GM19467 (cell line): ENCODE measurements around the gene CLCF1.
A peak's percentile ranks its signal among the peaks of the same experiment; 100 is the strongest.

Source experiments
- ATAC-seq: cut with Tn5 transposase; IDR thresholded peaks from one replicate; pipeline ENCODE4 v1.9.1; 2021; ENCODE audit warnings: mild to moderate bottlenecking, moderate library complexity; ENCODE audit not compliant: unreplicated experiment

CLCF1 gene

GRCh38 chr11:67364169-67364568, 9.2 kb downstream of the CLCF1 start:
- no peak for ATAC-seq

DNA sequence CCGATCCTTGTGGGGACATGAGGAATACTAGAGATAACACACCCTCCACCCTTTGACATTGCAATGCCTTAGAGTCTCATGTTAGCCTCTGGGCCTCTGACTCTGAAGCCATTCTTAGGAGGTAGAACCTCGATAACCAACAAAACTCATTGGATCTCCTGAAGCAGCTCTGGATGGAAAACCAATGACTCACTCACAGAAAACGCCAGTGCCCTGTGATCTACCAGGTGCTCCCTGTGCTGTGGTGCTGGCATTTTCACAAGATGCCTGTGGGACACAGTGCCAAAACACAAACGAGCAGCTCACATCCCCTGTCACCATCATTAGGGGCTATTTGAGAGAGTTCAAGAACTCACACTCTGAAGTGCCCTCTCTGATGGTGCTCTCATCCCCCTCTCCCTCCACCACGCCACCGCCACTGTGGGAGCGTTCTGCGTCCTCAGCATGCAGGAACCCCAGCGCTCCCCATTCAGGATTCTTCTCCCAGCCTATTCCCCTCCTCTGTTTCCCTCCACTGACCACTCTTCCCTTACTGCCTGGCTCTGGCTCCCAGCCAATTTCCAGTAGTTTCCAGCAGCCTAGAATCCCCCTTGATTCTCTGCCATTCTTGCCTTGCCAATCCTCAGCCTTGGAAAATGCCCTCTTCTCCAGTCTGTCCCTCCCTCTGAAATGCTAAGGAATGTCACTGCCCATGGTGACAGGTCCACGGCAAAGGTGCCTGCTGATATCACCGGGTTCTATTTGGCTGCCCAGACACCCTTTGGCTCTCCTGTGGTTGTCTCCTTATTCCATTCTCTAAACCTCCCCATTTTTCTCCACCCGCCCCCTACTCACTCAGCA, 15.3 kb downstream of the CLCF1 start:
- no peak for ATAC-seq

- ATAC-seq = no peak
Observed at GRCh38 chr11:67356864-67357561, 16.4 kb downstream of the CLCF1 start.

GRCh38 chr11:67356387-67356863, 17.0 kb downstream of the CLCF1 start:
- no peak for ATAC-seq

- no peak for ATAC-seq
Observed at GRCh38 chr11:67355794-67356386, 17.5 kb downstream of the CLCF1 start.

DNA sequence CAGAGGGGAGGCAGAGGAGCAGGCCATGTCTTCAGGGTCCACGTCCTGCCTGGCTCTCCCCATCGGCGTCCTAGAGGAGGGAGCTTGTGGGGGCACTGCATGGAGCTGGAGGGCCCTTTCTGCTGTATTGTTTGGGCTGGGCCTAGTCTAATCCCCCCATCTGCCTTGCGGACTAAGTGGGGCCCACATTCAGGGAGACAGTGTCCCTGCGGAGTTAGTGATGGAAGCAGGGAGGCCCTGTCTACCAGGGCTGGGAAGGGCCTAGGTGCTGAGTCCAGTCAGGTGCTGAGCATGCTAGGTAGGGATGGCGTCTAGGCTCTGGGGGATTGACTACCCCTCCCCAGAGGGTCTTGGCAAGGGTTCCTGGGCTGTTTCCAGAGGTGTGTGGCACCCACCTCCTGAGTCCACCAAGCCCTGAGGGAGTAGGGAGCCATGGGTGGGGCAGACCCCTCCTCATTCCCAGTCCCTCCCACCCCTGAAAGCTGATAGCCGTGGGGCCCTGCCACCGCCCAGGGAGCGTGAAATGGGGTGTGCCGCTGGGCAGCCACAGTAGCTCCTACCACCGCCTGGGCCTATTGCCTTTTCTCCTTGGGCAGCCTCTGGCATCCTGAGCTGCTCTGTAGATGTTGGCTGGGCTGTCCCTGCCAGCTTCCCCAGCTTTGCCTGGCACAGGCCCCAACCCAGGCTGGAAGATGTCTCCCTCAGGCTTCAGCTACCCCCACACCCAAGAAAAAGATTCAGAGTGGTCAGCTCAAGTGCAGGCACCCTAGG, 18.2 kb downstream of the CLCF1 start:
- no peak for ATAC-seq

GRCh38 chr11:67354075-67355022, 19.0 kb downstream of the CLCF1 start:
- no peak for ATAC-seq

GRCh38 chr11:67353317-67354074, 19.9 kb downstream of the CLCF1 start, which contains the start of gene POLD4:
POLD4 (minus strand) TSS chr11:67353546; CDS start chr11:67353399, 147 bp downstream.
- peak; percentile 59 for ATAC-seq

GRCh38 chr11:67352546-67353316, 20.7 kb downstream of the CLCF1 start:
- peak; percentile 10 for ATAC-seq

DNA sequence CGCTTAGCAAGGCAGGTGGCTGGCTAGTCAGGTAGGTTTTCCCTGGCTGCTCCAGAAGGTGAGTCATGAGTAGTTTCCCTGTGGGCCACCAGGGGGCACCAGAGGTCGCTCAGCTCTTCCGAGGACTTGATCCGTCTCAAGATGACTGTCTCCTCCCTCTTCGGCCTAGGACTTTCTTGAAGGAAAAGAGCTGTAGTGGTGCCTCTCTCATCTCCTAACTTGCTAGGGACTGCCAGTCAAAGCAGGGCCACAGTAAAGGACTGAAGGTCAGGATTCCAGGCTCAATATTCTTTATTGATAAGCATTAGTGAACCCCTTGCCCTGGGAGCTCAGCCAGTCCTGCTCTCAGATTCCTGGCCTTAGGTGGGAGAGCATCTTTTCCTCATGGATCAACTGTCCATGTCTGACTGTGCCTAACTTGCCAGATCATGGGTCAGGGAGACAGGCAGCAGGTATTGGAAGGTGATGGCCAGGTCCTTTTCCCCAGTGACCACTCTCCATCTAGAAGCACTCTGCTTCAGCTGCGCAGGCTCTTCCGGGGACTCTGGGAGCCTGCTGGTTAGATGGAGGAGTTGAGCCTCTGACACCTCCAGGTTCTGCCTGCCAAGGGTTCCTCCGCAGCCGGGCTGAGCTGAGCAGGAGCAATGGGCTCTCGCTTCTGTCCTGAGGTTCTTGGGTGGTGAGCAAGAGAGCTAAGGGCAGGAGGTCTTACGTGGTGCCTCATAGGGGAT, 22.0 kb downstream of the CLCF1 start:
- ATAC-seq = no peak

GRCh38 chr11:67349928-67350465, 23.4 kb downstream of the CLCF1 start:
- ATAC-seq = no peak

DNA sequence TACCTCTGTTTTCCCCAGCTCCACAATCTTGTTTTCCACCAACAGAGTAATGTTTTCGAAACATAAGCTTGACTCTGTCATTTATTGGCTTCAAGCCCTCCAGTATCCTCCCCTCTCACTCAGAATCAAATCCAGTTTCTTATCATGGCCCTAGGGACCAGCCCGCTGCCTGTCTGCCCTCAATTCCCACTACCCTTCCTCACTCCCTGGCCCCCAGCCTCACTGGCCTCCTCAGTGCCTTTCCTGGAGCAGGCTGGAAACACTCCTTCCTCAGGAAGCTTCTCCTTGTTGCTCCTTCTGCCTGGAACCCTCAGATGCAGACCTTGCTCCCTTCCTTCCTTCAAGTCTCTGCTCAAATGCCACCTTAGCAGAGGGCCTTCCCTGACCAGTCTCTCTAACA, 23.9 kb downstream of the CLCF1 start:
- no peak for ATAC-seq

DNA sequence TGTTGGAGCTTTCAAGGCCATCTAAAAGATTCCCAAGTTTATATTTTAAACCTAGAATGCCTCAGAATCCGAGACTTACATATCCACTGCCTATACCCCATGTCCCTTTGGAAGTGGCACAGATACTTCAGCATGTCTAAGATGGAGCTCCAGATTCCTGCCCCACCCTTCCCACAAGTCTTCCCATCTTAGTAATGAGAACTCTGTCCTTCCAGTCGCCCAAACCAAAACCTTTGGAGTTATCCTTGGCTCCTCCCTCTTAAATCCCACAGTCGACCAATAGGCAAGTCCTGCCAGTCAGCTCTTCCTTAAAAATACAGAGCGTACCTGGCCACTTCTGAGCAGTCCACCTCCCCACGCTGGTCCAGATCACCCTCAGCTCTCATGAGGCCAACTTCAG, 24.4 kb downstream of the CLCF1 start:
- no peak for ATAC-seq

- ATAC-seq = no peak
Observed at GRCh38 chr11:67347964-67348749, 25.2 kb downstream of the CLCF1 start.

DNA sequence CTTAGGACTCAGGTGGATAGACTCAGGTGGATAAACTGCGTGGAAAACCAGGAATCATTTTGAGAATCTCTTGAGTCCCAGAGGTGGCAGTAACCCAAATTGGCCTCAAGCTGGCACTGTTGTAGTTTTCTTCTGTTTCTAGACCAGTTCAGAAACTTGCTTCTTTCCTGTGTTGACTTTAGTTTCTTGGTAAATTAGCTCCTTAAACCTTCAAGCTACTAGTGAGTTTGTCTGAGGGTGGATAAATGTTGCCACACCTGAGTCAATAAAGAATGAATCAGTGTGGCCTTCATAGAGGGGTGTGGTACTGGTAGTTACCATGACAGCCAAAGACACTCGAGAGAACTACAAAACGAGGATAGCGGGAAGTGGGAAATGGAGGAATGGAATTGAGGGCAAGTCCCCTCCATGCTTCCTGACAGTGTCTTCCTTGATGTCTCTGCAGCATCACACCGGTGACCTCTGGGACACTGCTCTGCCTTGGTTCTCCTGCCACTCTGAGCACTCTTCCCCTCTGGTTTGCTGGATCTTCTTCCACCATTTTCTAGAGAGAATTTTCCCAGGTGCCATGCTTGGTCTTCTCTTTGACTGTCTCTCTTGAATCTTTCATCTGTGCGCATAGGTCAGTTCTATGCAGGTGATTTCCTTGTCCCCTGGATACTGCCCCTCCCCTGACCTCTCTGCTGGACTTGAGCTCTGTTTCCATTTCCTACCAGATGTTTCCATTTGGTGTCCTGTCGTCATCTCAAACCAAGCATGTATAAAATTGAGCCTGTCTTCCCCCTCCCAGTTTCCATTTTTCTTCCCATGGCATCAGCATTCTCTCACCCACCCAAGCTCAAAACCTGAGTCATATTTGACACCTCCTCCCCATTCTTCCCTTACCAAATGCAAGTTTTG, 27.2 kb downstream of the CLCF1 start:
- no peak for ATAC-seq
